Ascending aorta (tissue), 2 donors: ENCODE results near the gene GMPR. TPM values are rescaled to one million over a fixed set of nuclear protein-coding genes. Genes with fewer than 3 reads are reported as not detected.

ENCODE experiments used
- DNase-seq, 2 donors: peaks; one replicate each; pipeline ENCODE4 v3.0.0-alpha.2; 2019; ENCODE audit warnings: low spot score in 2 of 2
- H3K27ac ChIP-seq, 2 donors: fragments of 200-600 bp; sonication (generic); one replicate each; pipeline ENCODE4 v1.5.1; 2016 to 2017; ENCODE audit warnings: mild to moderate bottlenecking in 1 of 2
- H3K27me3 ChIP-seq: fragments of 200-600 bp; sonication (generic); one replicate; pipeline ENCODE4 v1.5.1; 2017
- H3K36me3 ChIP-seq, 2 donors: fragments of 200-600 bp; sonication (generic); one replicate each; pipeline ENCODE4 v1.5.1; 2016
- H3K4me1 ChIP-seq, 2 donors: fragments of 200-600 bp; sonication (generic); one replicate each; pipeline ENCODE4 v1.5.1; 2016 to 2017; ENCODE audit warnings: mild to moderate bottlenecking in 1 of 2
- H3K4me3 ChIP-seq, 2 donors: fragments of 200-600 bp; sonication (generic); one replicate each; pipeline ENCODE4 v1.5.1; 2016 to 2017; ENCODE audit warnings: mild to moderate bottlenecking in 1 of 2
- H3K9me3 ChIP-seq, 2 donors: fragments of 200-600 bp; sonication (generic); one replicate each; pipeline ENCODE4 v1.5.1; 2016
- intact Hi-C: fragments of 100-400 bp; cut with DNase I; formaldehyde crosslinking; loops from one replicate; pipeline ENCODE4 v1.15.1; 2023
- total RNA-seq: library from RNA; depleted of rRNA; stranded (reverse); fragments of >200 nt; gene quantifications from one replicate; pipeline ENCODE4 v1.1.0, GENCODE V29; 2016
- TF ChIP-seq, protein P1 (sequence below), 3 experiments: fragments of 200-600 bp in 2 of 3; fragments of 450-650 bp in 1 of 3; sonication (generic) in 2 of 3; IDR thresholded peaks; one replicate each; pipeline ENCODE4 v1.5.1; 2016 to 2019; ENCODE audit warnings: antibody characterized with exemption in 3 of 3, mild to moderate bottlenecking in 1 of 3, moderate library complexity in 1 of 3

GMPR gene
- total RNA-seq, 1 donor from 2014 or later: 18.4 TPM

DNA sequence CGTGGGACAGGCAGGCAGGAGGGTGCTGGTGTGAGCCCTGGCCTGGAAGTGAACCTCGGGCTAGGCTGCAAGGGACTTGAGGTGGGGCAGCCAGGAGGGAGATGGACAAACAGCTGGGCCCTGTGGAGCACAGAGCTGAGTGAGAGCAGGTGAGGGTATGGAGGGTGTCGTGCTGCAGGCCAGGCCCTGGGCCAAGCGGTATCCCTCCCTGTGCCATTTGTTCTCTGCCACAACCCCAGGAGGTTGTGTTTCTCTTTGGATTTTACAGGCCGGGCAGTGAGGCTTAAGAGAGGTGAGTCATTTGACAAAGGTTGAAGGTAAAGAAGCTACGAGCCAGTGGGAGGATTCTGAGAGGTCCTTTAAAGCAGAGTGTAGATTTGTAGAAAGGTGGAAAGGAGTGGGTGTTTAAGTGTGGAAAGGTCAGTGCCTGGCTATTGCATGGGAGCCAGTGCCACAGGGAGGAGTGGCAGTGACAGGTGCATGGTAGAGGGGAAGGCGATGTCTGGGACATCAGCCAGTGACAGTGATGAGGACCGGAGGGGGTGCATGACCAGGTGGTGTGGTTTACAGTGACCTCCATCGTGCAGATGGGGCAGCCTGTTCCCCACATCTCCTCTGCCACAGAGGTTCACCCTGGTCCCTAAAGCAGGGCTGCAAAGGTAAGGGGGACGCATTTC, 39.8 kb downstream of the GMPR start:
- Histone ChIP-seq H3K36me3 (peaks cover 4 to 23% of the 10 kb centered on the region in 2 donors), H3K4me3 (peak overlapping the region in 1 of 2 donors; percentile 31), H3K27ac (peak overlapping the region; percentile 76 to 79), H3K27me3 (no peaks in the 10 kb centered on the region), H3K4me1 (peaks cover 5 to 14% of the 10 kb centered on the region in 2 donors), H3K9me3 (no peaks in the 10 kb centered on the region)
- intact Hi-C loops: loop anchor here (10.0 kb wide), 1 partner anchor 143 kb away; no protein-coding TSS in a partner anchor
- no peak for DNase-seq
- TF ChIP-seq, protein P1, sequence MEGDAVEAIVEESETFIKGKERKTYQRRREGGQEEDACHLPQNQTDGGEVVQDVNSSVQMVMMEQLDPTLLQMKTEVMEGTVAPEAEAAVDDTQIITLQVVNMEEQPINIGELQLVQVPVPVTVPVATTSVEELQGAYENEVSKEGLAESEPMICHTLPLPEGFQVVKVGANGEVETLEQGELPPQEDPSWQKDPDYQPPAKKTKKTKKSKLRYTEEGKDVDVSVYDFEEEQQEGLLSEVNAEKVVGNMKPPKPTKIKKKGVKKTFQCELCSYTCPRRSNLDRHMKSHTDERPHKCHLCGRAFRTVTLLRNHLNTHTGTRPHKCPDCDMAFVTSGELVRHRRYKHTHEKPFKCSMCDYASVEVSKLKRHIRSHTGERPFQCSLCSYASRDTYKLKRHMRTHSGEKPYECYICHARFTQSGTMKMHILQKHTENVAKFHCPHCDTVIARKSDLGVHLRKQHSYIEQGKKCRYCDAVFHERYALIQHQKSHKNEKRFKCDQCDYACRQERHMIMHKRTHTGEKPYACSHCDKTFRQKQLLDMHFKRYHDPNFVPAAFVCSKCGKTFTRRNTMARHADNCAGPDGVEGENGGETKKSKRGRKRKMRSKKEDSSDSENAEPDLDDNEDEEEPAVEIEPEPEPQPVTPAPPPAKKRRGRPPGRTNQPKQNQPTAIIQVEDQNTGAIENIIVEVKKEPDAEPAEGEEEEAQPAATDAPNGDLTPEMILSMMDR (IDR thresholded peaks at IDR 0.05): no peak

- Histone ChIP-seq H3K27me3 (no peaks in the 10 kb centered on the region), H3K27ac (peak overlapping the region in 1 of 2 donors; percentile 21), H3K36me3 (peaks cover 4 to 28% of the 10 kb centered on the region in 2 donors), H3K4me3 (no peak overlapping the region), H3K9me3 (no peaks in the 10 kb centered on the region), H3K4me1 (peaks cover 5 to 14% of the 10 kb centered on the region in 2 donors)
- TF ChIP-seq, protein P1 (IDR thresholded peaks at IDR 0.05): no peak
- intact Hi-C loops: loop anchor here (10.0 kb wide), 1 partner anchor 144 kb away; no protein-coding TSS in a partner anchor
- DNase-seq: no peak
Measured at GRCh38 chr6:16278750-16279149, 40.4 kb downstream of the GMPR start.

GRCh38 chr6:16279243-16279642, 40.9 kb downstream of the GMPR start:
- H3K36me3 ChIP-seq: peaks cover 4 to 28% of the 10 kb centered on the region in 2 donors
- no peaks in the 10 kb centered on the region for H3K27me3 ChIP-seq
- H3K9me3 ChIP-seq: no peaks in the 10 kb centered on the region
- no peak overlapping the region for H3K27ac ChIP-seq
- intact Hi-C loops: loop anchor here (10.0 kb wide), 1 partner anchor 144 kb away; no protein-coding TSS in a partner anchor
- no peak for DNase-seq
- H3K4me1 ChIP-seq: peaks cover 5 to 14% of the 10 kb centered on the region in 2 donors
- H3K4me3 ChIP-seq: no peak overlapping the region
- TF ChIP-seq, protein P1 (IDR thresholded peaks at IDR 0.05): no peak

GRCh38 chr6:16282370-16282769, 44.0 kb downstream of the GMPR start:
- Histone ChIP-seq H3K4me3 (no peak overlapping the region), H3K36me3 (peaks cover 4 to 39% of the 10 kb centered on the region in 2 donors), H3K9me3 (no peaks in the 10 kb centered on the region), H3K27ac (no peak overlapping the region), H3K27me3 (no peaks in the 10 kb centered on the region), H3K4me1 (peaks cover 5 to 12% of the 10 kb centered on the region in 2 donors)
- intact Hi-C loops: no loop called here
- TF ChIP-seq, protein P1 (IDR thresholded peaks at IDR 0.05): no peak
- DNase-seq: no peak

DNA sequence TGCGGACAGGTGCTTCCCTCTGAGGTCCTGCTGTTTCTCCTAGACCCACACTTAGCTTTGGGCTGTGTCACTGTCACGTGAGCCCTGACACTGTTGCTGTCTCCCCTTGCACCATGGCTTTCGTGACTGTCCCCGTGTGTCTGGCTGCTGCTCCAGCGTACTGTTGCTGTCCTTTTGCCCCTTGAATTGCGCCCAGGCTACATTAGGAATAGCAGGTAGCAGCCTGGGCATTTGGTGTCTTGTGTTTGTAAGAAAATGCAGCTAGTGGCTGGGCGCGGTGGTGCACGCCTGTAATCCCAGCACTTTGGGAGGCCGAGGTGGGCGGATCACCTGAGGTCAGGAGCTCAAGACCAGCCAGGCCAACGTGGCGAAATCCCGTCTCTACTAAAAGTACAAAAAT, 46.1 kb downstream of the GMPR start:
- no peak for DNase-seq
- intact Hi-C loops: no loop called here
- H3K4me3 ChIP-seq: no peak overlapping the region
- H3K27me3 ChIP-seq: no peaks in the 10 kb centered on the region
- no peak overlapping the region for H3K27ac ChIP-seq
- H3K36me3 ChIP-seq: peaks cover 4 to 34% of the 10 kb centered on the region in 2 donors
- TF ChIP-seq, protein P1 (IDR thresholded peaks at IDR 0.05): no peak
- H3K9me3 ChIP-seq: no peaks in the 10 kb centered on the region
- H3K4me1 ChIP-seq: peaks cover 0 to 3% of the 10 kb centered on the region in 2 donors
